Liver (tissue), 9 donors: ENCODE measurements around the gene RTL3. TPM values are rescaled to one million over a fixed set of nuclear protein-coding genes. Genes with fewer than 3 reads are reported as not detected.

Experiments used
- DNase-seq: peaks from one replicate; pipeline ENCODE4 v3.0.0-alpha.2; 2017; ENCODE audit warnings: low spot score
- H3K27ac ChIP-seq, 2 donors: one replicate each; pipeline ENCODE4 v1.7.0; 2013; ENCODE audit warnings: inconsistent platforms in 2 of 2, low read length in 2 of 2, control low read depth in 1 of 2, low read depth in 1 of 2, mild to moderate bottlenecking in 1 of 2
- H3K27me3 ChIP-seq, 4 donors: one replicate each; pipeline versions ENCODE4 v1.6.1 to v1.7.0; 2013; ENCODE audit warnings: low read length in 3 of 4, inconsistent platforms in 1 of 4, mild to moderate bottlenecking in 1 of 4, moderate library complexity in 1 of 4; ENCODE audit not compliant: control insufficient read depth in 4 of 4, insufficient read depth in 4 of 4
- H3K36me3 ChIP-seq, 4 donors: one replicate each; pipeline versions ENCODE4 v1.6.1 to v1.7.0; 2013; ENCODE audit warnings: low read length in 3 of 4, mild to moderate bottlenecking in 3 of 4, low read depth in 1 of 4, moderate library complexity in 1 of 4; ENCODE audit not compliant: control insufficient read depth in 4 of 4, insufficient read depth in 3 of 4
- H3K4me1 ChIP-seq, 4 donors: one replicate each; pipeline versions ENCODE4 v1.6.1 to v1.7.0; 2013; ENCODE audit warnings: low read length in 3 of 4, mild to moderate bottlenecking in 3 of 4, moderate library complexity in 1 of 4; ENCODE audit not compliant: control insufficient read depth in 4 of 4, insufficient read depth in 4 of 4
- H3K4me3 ChIP-seq, 3 donors: one replicate each; pipeline versions ENCODE4 v1.6.1 to v1.7.0; 2013; ENCODE audit warnings: low read length in 3 of 3, control low read depth in 1 of 3, low read depth in 1 of 3, mild to moderate bottlenecking in 1 of 3
- H3K9ac ChIP-seq, 2 donors: one replicate each; pipeline ENCODE4 v1.7.0; 2013; ENCODE audit warnings: low read length in 2 of 2, mild to moderate bottlenecking in 2 of 2, moderate library complexity in 2 of 2, control low read depth in 1 of 2, low read depth in 1 of 2
- H3K9me3 ChIP-seq, 4 donors: one replicate each; pipeline versions ENCODE4 v1.6.1 to v1.7.0; 2013; ENCODE audit warnings: low read length in 3 of 4; ENCODE audit not compliant: control insufficient read depth in 4 of 4
- EGR1 ChIP-seq, 2 donors: IDR thresholded peaks; 2 replicates each; pipeline ENCODE4 v1.6.1; 2016 to 2018; ENCODE audit warnings: antibody characterized with exemption in 2 of 2, low read depth in 2 of 2
- FOXA1 ChIP-seq: IDR thresholded peaks from 2 replicates; pipeline ENCODE4 v1.6.1; 2016; ENCODE audit warnings: antibody characterized with exemption
- FOXA2 ChIP-seq: IDR thresholded peaks from 2 replicates; pipeline ENCODE4 v1.6.1; 2016; ENCODE audit warnings: antibody characterized with exemption
- HNF4A ChIP-seq, 2 donors: conservative IDR thresholded peaks; 2 replicates each; pipeline ENCODE4 v1.6.1; 2016; ENCODE audit warnings: antibody characterized with exemption in 2 of 2, mild to moderate bottlenecking in 2 of 2
- HNF4G ChIP-seq: IDR thresholded peaks from 2 replicates; pipeline ENCODE4 v1.6.1; 2016; ENCODE audit warnings: antibody characterized with exemption
- JUND ChIP-seq, 2 donors: IDR thresholded peaks; 2 replicates each; pipeline ENCODE4 v1.6.1; 2016; ENCODE audit warnings: antibody characterized with exemption in 2 of 2
- NR2F2 ChIP-seq: IDR thresholded peaks from 2 replicates; pipeline ENCODE4 v1.6.1; 2016; ENCODE audit warnings: antibody characterized with exemption
- RAD21 ChIP-seq, 2 donors: IDR thresholded peaks; 2 replicates each; pipeline ENCODE4 v1.6.1; 2016; ENCODE audit warnings: antibody characterized with exemption in 2 of 2, mild to moderate bottlenecking in 2 of 2
- RXRA ChIP-seq, 2 donors: IDR thresholded peaks; 2 replicates each; pipeline ENCODE4 v1.6.1; 2017 to 2018; ENCODE audit warnings: antibody characterized with exemption in 2 of 2, mild to moderate bottlenecking in 1 of 2
- SP1 ChIP-seq: IDR thresholded peaks from 2 replicates; pipeline ENCODE4 v1.6.1; 2018; ENCODE audit warnings: antibody characterized with exemption, mild to moderate bottlenecking
- TAF1 ChIP-seq: conservative IDR thresholded peaks from 2 replicates; pipeline ENCODE4 v1.6.1; 2016; ENCODE audit warnings: antibody characterized with exemption, mild to moderate bottlenecking
- YY1 ChIP-seq: IDR thresholded peaks from 2 replicates; pipeline ENCODE4 v1.6.1; 2016; ENCODE audit warnings: antibody characterized with exemption, mild to moderate bottlenecking
- ZBTB33 ChIP-seq: IDR thresholded peaks from 2 replicates; pipeline ENCODE4 v1.6.1; 2016; ENCODE audit warnings: antibody characterized with exemption
- WGBS: extraction: QIAGEN DNeasy Blood & Tissue Kit; methylation state at CpG from one replicate; pipeline ENCODE4 v1.1.7; 2013; 5-methylcytosine and 5-hydroxymethylcytosine counted together
- polyA plus RNA-seq, 2 donors: library from polyadenylated mRNA; stranded (reverse) in 1 of 2; unstranded in 1 of 2; fragments of 200-250 nt in 1 of 2; fragments of >200 nt in 1 of 2; fragmentation: Nextera tagmentation in 1 of 2; extraction: Ambion mirVana in 1 of 2; gene quantifications; one replicate each; pipeline versions ENCODE4 v1.2.1 to v1.2.3, GENCODE V29; 2013 to 2015
- total RNA-seq, 2 donors: library from RNA; depleted of rRNA; stranded (reverse); fragments of >200 nt; gene quantifications; one replicate each; pipeline ENCODE4 v1.2.3, GENCODE V29; 2014
- TF ChIP-seq, protein P1 (sequence below): fragments of 150-350 bp; IDR thresholded peaks from 2 replicates; pipeline ENCODE4 v1.5.1; 2017; ENCODE audit warnings: improper control_type of control experiment, low read depth, low read length; ENCODE audit not compliant: missing input control
- TF ChIP-seq, protein P2 (sequence below): IDR thresholded peaks from 2 replicates; pipeline ENCODE4 v1.6.1; 2016; ENCODE audit warnings: antibody characterized with exemption
- donor health status: healthy.
- donor health status: healthy.
- donor health status: healthy.
- donor health status: healthy.
- donor health status: healthy.

Gene RTL3
- total and polyA plus RNA-seq, 4 donors = not detected

DNA sequence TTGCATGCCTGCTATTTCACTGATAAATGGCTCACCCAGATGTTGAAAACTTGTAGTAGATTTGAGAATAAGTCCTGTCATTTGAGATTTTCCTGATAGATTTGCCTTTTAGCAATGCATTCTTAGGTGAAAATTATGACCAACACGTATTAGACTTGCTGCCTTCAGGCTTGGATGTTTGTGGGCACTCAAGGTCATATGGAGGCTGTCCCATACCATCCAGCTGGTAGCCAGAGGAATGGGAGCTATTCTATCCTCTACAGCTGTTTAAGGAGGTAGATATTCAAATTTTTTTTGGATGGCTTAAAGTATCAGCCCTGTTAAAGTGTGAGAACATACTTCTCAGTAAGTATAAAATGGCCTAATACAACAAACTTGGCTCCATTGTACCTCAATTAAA is 34.7 kb downstream of the RTL3 start:
- no peak overlapping the region for H3K27ac ChIP-seq
- peaks cover 0 to 6% (median 0%) of the 10 kb centered on the region in 4 donors for H3K27me3 ChIP-seq
- WGBS = 74% methylated on average over 1 of the region's 1 CpG
- DNase-seq = no peak
- H3K4me3 ChIP-seq = no peak overlapping the region
- H3K36me3 ChIP-seq = no peaks in the 10 kb centered on the region
- H3K9ac ChIP-seq = no peak overlapping the region
- TF ChIP-seq HNF4A (conservative IDR thresholded peaks at IDR 0.05) = no peak
- TF ChIP-seq JUND (IDR thresholded peaks at IDR 0.05) = no peak
- TF ChIP-seq, protein P1, sequence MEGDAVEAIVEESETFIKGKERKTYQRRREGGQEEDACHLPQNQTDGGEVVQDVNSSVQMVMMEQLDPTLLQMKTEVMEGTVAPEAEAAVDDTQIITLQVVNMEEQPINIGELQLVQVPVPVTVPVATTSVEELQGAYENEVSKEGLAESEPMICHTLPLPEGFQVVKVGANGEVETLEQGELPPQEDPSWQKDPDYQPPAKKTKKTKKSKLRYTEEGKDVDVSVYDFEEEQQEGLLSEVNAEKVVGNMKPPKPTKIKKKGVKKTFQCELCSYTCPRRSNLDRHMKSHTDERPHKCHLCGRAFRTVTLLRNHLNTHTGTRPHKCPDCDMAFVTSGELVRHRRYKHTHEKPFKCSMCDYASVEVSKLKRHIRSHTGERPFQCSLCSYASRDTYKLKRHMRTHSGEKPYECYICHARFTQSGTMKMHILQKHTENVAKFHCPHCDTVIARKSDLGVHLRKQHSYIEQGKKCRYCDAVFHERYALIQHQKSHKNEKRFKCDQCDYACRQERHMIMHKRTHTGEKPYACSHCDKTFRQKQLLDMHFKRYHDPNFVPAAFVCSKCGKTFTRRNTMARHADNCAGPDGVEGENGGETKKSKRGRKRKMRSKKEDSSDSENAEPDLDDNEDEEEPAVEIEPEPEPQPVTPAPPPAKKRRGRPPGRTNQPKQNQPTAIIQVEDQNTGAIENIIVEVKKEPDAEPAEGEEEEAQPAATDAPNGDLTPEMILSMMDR = no peak
- TF ChIP-seq FOXA1 = no peak
- TF ChIP-seq ZBTB33 = no peak
- no peak for TF ChIP-seq SP1
- H3K4me1 ChIP-seq = no peaks in the 10 kb centered on the region
- peaks cover 0 to 3% (median 0%) of the 10 kb centered on the region in 4 donors for H3K9me3 ChIP-seq

- H3K9me3 ChIP-seq = peaks cover 0 to 5% (median 0%) of the 10 kb centered on the region in 4 donors
- peaks cover 0 to 6% (median 0%) of the 10 kb centered on the region in 4 donors for H3K27me3 ChIP-seq
- 52% methylated on average over 1 of the region's 1 CpG for WGBS
- H3K4me3 ChIP-seq = no peak overlapping the region
- no peaks in the 10 kb centered on the region for H3K36me3 ChIP-seq
- H3K27ac ChIP-seq = no peak overlapping the region
- TF ChIP-seq ZBTB33 (no peak), YY1 (no peak), RXRA (IDR thresholded peaks at IDR 0.05) (no peak), EGR1 (IDR thresholded peaks at IDR 0.05; ENCODE audit: low read depth in 2 of 2) (no peak), NR2F2 (no peak), FOXA1 (no peak), RAD21 (IDR thresholded peaks at IDR 0.05) (no peak)
- TF ChIP-seq, protein P2, sequence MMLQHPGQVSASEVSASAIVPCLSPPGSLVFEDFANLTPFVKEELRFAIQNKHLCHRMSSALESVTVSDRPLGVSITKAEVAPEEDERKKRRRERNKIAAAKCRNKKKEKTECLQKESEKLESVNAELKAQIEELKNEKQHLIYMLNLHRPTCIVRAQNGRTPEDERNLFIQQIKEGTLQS = no peak
- H3K9ac ChIP-seq = no peak overlapping the region
- H3K4me1 ChIP-seq = no peaks in the 10 kb centered on the region
- DNase-seq = no peak
These were observed 36.3 kb downstream of the RTL3 start for GRCh38 chrX:78622831-78623230.

DNA sequence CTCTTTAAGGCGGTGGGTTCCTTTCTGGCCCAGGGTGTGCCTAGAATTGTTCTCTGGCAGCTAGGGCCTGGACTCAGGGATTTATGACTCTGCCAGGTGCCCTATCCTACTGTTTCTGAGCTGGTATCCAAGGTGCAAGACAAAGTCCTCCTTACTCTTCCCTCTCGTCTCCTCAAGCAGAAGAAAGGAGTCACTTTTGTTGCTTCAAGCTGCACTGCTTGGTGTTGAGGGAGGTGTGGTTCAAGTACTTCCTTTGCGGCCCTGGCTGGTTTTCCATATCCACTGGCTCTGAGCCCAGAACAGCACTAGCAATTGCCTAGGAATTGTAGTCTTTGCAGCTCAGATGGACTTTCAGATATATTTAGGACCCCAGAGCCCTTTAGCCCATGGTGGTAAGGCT is 39.3 kb downstream of the RTL3 start:
- H3K9ac ChIP-seq = no peak overlapping the region
- DNase-seq = no peak
- H3K27me3 ChIP-seq = peaks cover 0 to 8% (median 0%) of the 10 kb centered on the region in 4 donors
- H3K27ac ChIP-seq = no peak overlapping the region
- no peaks in the 10 kb centered on the region for H3K36me3 ChIP-seq
- WGBS = 80% methylated on average over 3 of the region's 3 CpGs
- H3K9me3 ChIP-seq = peaks cover 0 to 5% (median 0%) of the 10 kb centered on the region in 4 donors
- H3K4me1 ChIP-seq = no peaks in the 10 kb centered on the region
- H3K4me3 ChIP-seq = no peak overlapping the region
- no peak for TF ChIP-seq RXRA (IDR thresholded peaks at IDR 0.05)
- no peak for TF ChIP-seq FOXA2
- no peak for TF ChIP-seq FOXA1
- no peak for TF ChIP-seq EGR1 (IDR thresholded peaks at IDR 0.05; ENCODE audit: low read depth in 2 of 2)
- no peak for TF ChIP-seq HNF4A (conservative IDR thresholded peaks at IDR 0.05)
- TF ChIP-seq, protein P1 = no peak
- no peak for TF ChIP-seq TAF1
- TF ChIP-seq, protein P2 = no peak
- TF ChIP-seq HNF4G = no peak
- TF ChIP-seq NR2F2 = no peak
- no peak for TF ChIP-seq ZBTB33
- TF ChIP-seq JUND (IDR thresholded peaks at IDR 0.05) = no peak
